K562 (cell line): ENCODE measurements around the gene C16orf95. TPM values are rescaled to one million over a fixed set of nuclear protein-coding genes. Genes with fewer than 3 reads are reported as not detected.
A peak's percentile ranks its signal among the peaks of the same experiment; 100 is the strongest.

Experiments used
- ATAC-seq: fragments of 200-7000 bp; cut with Tn5 transposase; 3 replicates; pipeline ENCODE4 v1.9.1; 2020; ENCODE audit warnings: moderate library complexity
- BruUV-seq: library from RNA; stranded (reverse); fragments of 400-500 nt; replicated peaks from 2 replicates; lab custom pipeline; 2021; lab: Mats Ljungman, UMichigan
- CTCF ChIA-PET: fragments of 300-600 bp; formaldehyde crosslinking; extraction: SDS; loops from one replicate; lab custom pipeline; 2021; ENCODE audit warnings: low intra/inter-chr PET ratio; lab: Yijun Ruan, JAX
- POLR2A ChIA-PET: fragments of 300-600, 350-650 bp; sonication (Branson Sonifier 250); formaldehyde crosslinking; extraction: SDS; loops from one replicate; lab custom pipeline; 2021; ENCODE audit warnings: antibody characterized with exemption, inconsistent platforms; lab: Yijun Ruan, JAX
- DNase-seq, 4 experiments: peaks; one replicate each; pipeline versions ENCODE4 v3.0.0 to v3.0.0-alpha.2; 2011 to 2018; ENCODE audit warnings: low spot score in 3 of 4, mixed read lengths in 3 of 4; ENCODE audit errors: extremely low read depth in 1 of 4
- FAIRE-seq: peaks from 2 replicates; lab custom pipeline; 2011; peaks lifted over from hg19 to GRCh38; lab: Jason Lieb, UNC
- H2AFZ ChIP-seq: 2 replicates; pipeline ENCODE4 v1.6.0; 2011; ENCODE audit warnings: low read depth, low read length, control low read depth, inconsistent platforms
- H3K27ac ChIP-seq: fragments of 200-600 bp; 3 replicates; pipeline ENCODE4 v1.8.0; 2011; ENCODE audit warnings: low read depth, mild to moderate bottlenecking, control low read depth, inconsistent platforms, low read length, moderate library complexity, mixed read lengths; ENCODE audit errors: extremely low read depth
- H3K27me3 ChIP-seq, 2 experiments: fragments of 300-600 bp in 1 of 2; 2 replicates in 1 of 2; 3 replicates in 1 of 2; pipeline versions ENCODE4 v1.6.0 to v1.8.0; 2011; ENCODE audit warnings: inconsistent platforms in 2 of 2, low read length in 2 of 2, mild to moderate bottlenecking in 1 of 2, mixed read lengths in 1 of 2, moderate library complexity in 1 of 2; ENCODE audit not compliant: control insufficient read depth in 2 of 2, insufficient read depth in 2 of 2
- H3K36me3 ChIP-seq: fragments of 300-600 bp; 3 replicates; pipeline ENCODE4 v1.8.0; 2011; ENCODE audit warnings: mild to moderate bottlenecking, low read length, inconsistent platforms; ENCODE audit not compliant: control insufficient read depth, insufficient read depth
- H3K4me1 ChIP-seq, 2 experiments: fragments of 200-600 bp in 1 of 2; replicated peaks in 1 of 2; 2 replicates in 1 of 2; 3 replicates in 1 of 2; pipeline versions ENCODE4 v1.5.1 to v1.8.0; 2011; ENCODE audit warnings: inconsistent platforms in 2 of 2, low read length in 2 of 2, mild to moderate bottlenecking in 1 of 2, mixed read lengths in 1 of 2, moderate library complexity in 1 of 2; ENCODE audit not compliant: control insufficient read depth in 2 of 2, insufficient read depth in 2 of 2
- H3K4me2 ChIP-seq: 2 replicates; pipeline ENCODE4 v1.6.1; 2011; ENCODE audit warnings: low read length, control low read depth, inconsistent platforms, mixed read lengths; ENCODE audit not compliant: insufficient read depth
- H3K4me3 ChIP-seq: fragments of 200-600 bp; sonication (generic), shearing (Covaris generic); 2 replicates; pipeline ENCODE4 v1.5.1; 2016; ENCODE audit warnings: control low read depth, inconsistent platforms
- H3K79me2 ChIP-seq: fragments of 200-600 bp; 3 replicates; pipeline ENCODE4 v1.8.0; 2011; ENCODE audit warnings: low read length, inconsistent platforms; ENCODE audit not compliant: control insufficient read depth, insufficient read depth
- H3K9ac ChIP-seq, 2 experiments: 2 replicates each; pipeline versions ENCODE4 v1.6.0 to v1.6.1; 2011; ENCODE audit warnings: low read depth in 2 of 2, low read length in 2 of 2, control low read depth in 1 of 2, inconsistent platforms in 1 of 2, mild to moderate bottlenecking in 1 of 2, mixed read lengths in 1 of 2; ENCODE audit not compliant: insufficient read depth in 1 of 2
- H3K9me1 ChIP-seq: one replicate; pipeline ENCODE4 v1.6.0; 2011; ENCODE audit warnings: inconsistent platforms, mild to moderate bottlenecking, low read length, moderate library complexity; ENCODE audit not compliant: control insufficient read depth, insufficient read depth
- H3K9me3 ChIP-seq: replicated peaks from 2 replicates; pipeline ENCODE4 v1.5.1; 2011; ENCODE audit warnings: low read depth, low read length, inconsistent platforms; ENCODE audit not compliant: control insufficient read depth, insufficient read depth
- H4K20me1 ChIP-seq: replicated peaks from 2 replicates; pipeline ENCODE4 v1.6.1; 2011; ENCODE audit warnings: low read length, inconsistent platforms, mixed read lengths; ENCODE audit not compliant: control insufficient read depth, insufficient read depth
- C11orf30 ChIP-seq: fragments of 450-650 bp; IDR thresholded peaks from 2 replicates; pipeline ENCODE4 v1.6.1; 2016; ENCODE audit warnings: low read depth, mild to moderate bottlenecking
- CCNT2 ChIP-seq: IDR thresholded peaks from 2 replicates; pipeline ENCODE4 v1.6.1; 2011; ENCODE audit warnings: borderline replicate concordance, low read depth, mild to moderate bottlenecking, moderate library complexity, mixed read lengths, low read length; ENCODE audit not compliant: insufficient read length; ENCODE audit errors: extremely low read depth
- CHD2 ChIP-seq: IDR thresholded peaks from 2 replicates; pipeline ENCODE4 v1.6.1; 2011; ENCODE audit warnings: low read depth, low read length
- CXXC5 ChIP-seq: fragments of 250-450 bp; sonication (Bioruptor Pico); IDR thresholded peaks from 2 replicates; pipeline ENCODE4 v1.8.0; 2022; ENCODE audit warnings: inconsistent platforms, mild to moderate bottlenecking, moderate library complexity
- E2F3 ChIP-seq: fragments of 250-450 bp; sonication (Bioruptor Pico); IDR thresholded peaks from 2 replicates; pipeline ENCODE4 v1.4.0; 2020; ENCODE audit warnings: mild to moderate bottlenecking
- ETV1 ChIP-seq: fragments of 450-650 bp; conservative IDR thresholded peaks from 2 replicates; pipeline ENCODE4 v1.6.1; 2016; ENCODE audit warnings: missing genetic modification characterization, control low read depth, low read depth, missing compliant biosample characterization
- GABPA ChIP-seq: fragments of 200-800 bp; sonication (Bioruptor generic); conservative IDR thresholded peaks from 2 replicates; pipeline ENCODE4 v1.6.1; 2016; ENCODE audit warnings: low read depth, missing genetic modification characterization, missing compliant biosample characterization
- MED1 ChIP-seq: sonication (generic); formaldehyde crosslinking; IDR thresholded peaks from 2 replicates; pipeline ENCODE4 v1.8.1; 2023; ENCODE audit warnings: missing genetic modification reagents, borderline replicate concordance
- MYNN ChIP-seq, 2 experiments: sonication (generic); formaldehyde crosslinking in 1 of 2; IDR thresholded peaks; 2 replicates each; pipeline versions ENCODE4 v1.5.0 to v1.6.1; 2016 to 2020; ENCODE audit warnings: antibody characterized with exemption in 1 of 2, missing genetic modification reagents in 1 of 2
- RB1 ChIP-seq: fragments of 450-650 bp; IDR thresholded peaks from 2 replicates; pipeline ENCODE4 v1.6.1; 2017; ENCODE audit warnings: low read depth, mild to moderate bottlenecking
- SAFB2 ChIP-seq: fragments of 200-400 bp; formaldehyde crosslinking; IDR thresholded peaks from 2 replicates; pipeline ENCODE4 v1.6.1; 2018; ENCODE audit warnings: borderline replicate concordance, low read length, low read depth, moderate library complexity; ENCODE audit not compliant: severe bottlenecking
- SAP30 ChIP-seq: fragments of 200-600 bp; sonication (generic); IDR thresholded peaks from 2 replicates; pipeline ENCODE4 v1.6.1; 2012; ENCODE audit warnings: borderline replicate concordance, low read depth, mild to moderate bottlenecking, moderate library complexity, low read length, control low read depth, inconsistent platforms; ENCODE audit not compliant: insufficient read depth, poor library complexity, severe bottlenecking
- ZNF316 ChIP-seq: fragments of 450-650 bp; IDR thresholded peaks from 2 replicates; pipeline ENCODE4 v1.6.1; 2016
- ZNF707 ChIP-seq: fragments of 250-450 bp; sonication (Bioruptor Pico); conservative IDR thresholded peaks from 2 replicates; pipeline ENCODE4 v1.8.0; 2022; ENCODE audit warnings: inconsistent platforms, mild to moderate bottlenecking, moderate library complexity
- WGBS: fragments of 100-300 bp; shearing (Covaris generic); methylation state at CpG from one replicate; pipeline ENCODE4 v1.1.6; 2016; ENCODE audit warnings: low coverage, mixed read lengths; ENCODE audit not compliant: insufficient coverage; ENCODE audit errors: missing lambda C conversion rate; 5-methylcytosine and 5-hydroxymethylcytosine counted together
- in situ Hi-C: fragments of 300-500 bp; cut with MboI; formaldehyde crosslinking; loops from 4 replicates; pipeline ENCODE4 v1.15.0; 2018; ENCODE audit warnings: inconsistent platforms, mixed read lengths
- intact Hi-C: fragments of 100-400 bp; cut with micrococcal nuclease; formaldehyde crosslinking; loops from 2 replicates; pipeline ENCODE4 v1.14.2; 2022
- polyA plus RNA-seq, 8 experiments: library from polyadenylated mRNA; depleted of rRNA in 4 of 8; stranded (reverse) in 5 of 8; unstranded in 3 of 8; fragments of >200 nt; fragmentation: Nextera tagmentation in 2 of 8; fragmentation: Illumina TruSeq in 1 of 8; extraction: Ambion mirVana in 2 of 8; extraction: Trizol in 1 of 8; gene quantifications; 2 replicates each; pipeline versions ENCODE4 v1.2.1 to v1.2.3, GENCODE V29; 2011 to 2014; ENCODE audit warnings: inconsistent platforms in 1 of 8, missing spikeins in 1 of 8
- total RNA-seq, 7 experiments: library from RNA; depleted of rRNA in 6 of 7; stranded (reverse); fragments of >200 nt in 6 of 7; fragmentation: Illumina TruSeq in 2 of 7; extraction: Trizol in 2 of 7; gene quantifications; 2 replicates each; pipeline versions ENCODE4 v1.2.1 to v1.2.3, GENCODE V29; 2011 to 2021; ENCODE audit warnings: low replicate concordance in 1 of 7
- TF ChIP-seq, protein P1 (sequence below): fragments of 450-650 bp; IDR thresholded peaks from 2 replicates; pipeline ENCODE4 v1.6.1; 2016
- TF ChIP-seq, protein P2 (sequence below): sonication (generic); IDR thresholded peaks from 2 replicates; pipeline ENCODE4 v1.6.1; 2016
- TF ChIP-seq, protein P3 (sequence below): fragments of 200-800 bp; sonication (Bioruptor generic); IDR thresholded peaks from 2 replicates; pipeline ENCODE4 v1.6.1; 2017; ENCODE audit warnings: missing genetic modification characterization, missing compliant biosample characterization

The C16orf95 gene
- total and polyA plus RNA-seq, 9 of the 15 experiments (the other 6 are each of a cell fraction or from before 2014, with no cell fraction given) = 6.5 to 20.5 (median 9.4) TPM

DNA sequence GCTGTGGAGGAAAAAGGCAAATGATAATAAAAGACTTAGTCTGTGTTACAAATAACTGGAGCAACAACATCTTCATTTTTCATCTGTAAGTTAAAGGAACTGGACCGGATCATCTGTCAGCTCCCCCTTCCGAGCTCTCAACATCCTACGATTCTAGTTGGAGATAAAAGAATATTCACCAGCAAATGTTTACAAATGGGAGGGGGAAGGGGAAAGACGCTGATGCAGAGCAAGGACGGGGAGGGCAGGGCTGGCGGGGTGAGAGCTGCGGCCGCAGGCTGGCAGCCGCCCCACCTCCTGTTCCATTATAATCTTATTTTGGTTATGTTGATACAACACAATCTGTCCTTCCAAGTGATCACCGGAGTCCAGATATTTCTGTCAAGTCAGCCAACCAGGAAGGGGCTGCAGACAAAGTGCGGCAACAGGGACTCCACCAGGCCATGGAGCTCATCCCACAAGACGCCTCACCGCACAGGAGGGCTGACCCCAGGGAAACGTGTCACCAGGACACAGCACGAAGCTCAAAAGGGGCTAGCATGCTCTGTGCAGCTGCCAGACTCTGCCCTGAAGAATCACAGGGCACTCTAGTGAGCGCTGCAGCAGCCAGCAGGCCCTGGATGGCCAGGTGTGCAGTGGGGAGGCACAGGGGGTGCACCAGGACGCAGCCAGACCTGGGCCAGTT, 46.7 kb upstream of the C16orf95 start:
- H3K27me3 ChIP-seq = no peaks in the 10 kb centered on the region
- H2AFZ ChIP-seq = no peak overlapping the region
- peaks cover 62% of the 10 kb centered on the region for H3K36me3 ChIP-seq
- H3K9me1 ChIP-seq = peaks cover 2% of the 10 kb centered on the region
- CTCF ChIA-PET = no interaction called here
- H3K4me3 ChIP-seq = no peak overlapping the region
- POLR2A ChIA-PET = interaction anchor here (0.6 to 2.3 kb wide), 12 partner anchors 10 to 189 kb away, joined by 3 to 13 read pairs (median 4); partner anchors contain the start of gene FBXO31
- H3K79me2 ChIP-seq = peaks cover 55% of the 10 kb centered on the region
- peak overlapping the region; percentile 37; the same call in 2 of the 3 replicates for H3K27ac ChIP-seq
- H4K20me1 ChIP-seq = peaks cover 22% of the 10 kb centered on the region
- in situ Hi-C loops = no loop called here
- DNase-seq (peak in 2 of 4 experiments; percentile 47 to 63), ATAC-seq (peak; percentile 81), FAIRE-seq (no peak)
- H3K4me1 ChIP-seq = peaks cover 17% of the 10 kb centered on the region in 2 experiments
- intact Hi-C loops = no loop called here
- H3K9ac ChIP-seq = peak overlapping the region in 1 of 2 experiments; percentile 89; a peak in 2 of 4 replicates
- no peaks in the 10 kb centered on the region for H3K9me3 ChIP-seq
- 26% methylated on average over 17 of the region's 17 CpGs for WGBS
- H3K4me2 ChIP-seq = peak overlapping the region; percentile 39; the same call in 1 of the 2 replicates
- no TSS peak for BruUV-seq
- TF ChIP-seq, protein P1, sequence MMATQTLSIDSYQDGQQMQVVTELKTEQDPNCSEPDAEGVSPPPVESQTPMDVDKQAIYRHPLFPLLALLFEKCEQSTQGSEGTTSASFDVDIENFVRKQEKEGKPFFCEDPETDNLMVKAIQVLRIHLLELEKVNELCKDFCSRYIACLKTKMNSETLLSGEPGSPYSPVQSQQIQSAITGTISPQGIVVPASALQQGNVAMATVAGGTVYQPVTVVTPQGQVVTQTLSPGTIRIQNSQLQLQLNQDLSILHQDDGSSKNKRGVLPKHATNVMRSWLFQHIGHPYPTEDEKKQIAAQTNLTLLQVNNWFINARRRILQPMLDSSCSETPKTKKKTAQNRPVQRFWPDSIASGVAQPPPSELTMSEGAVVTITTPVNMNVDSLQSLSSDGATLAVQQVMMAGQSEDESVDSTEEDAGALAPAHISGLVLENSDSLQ = peak; percentile 60
- TF ChIP-seq CXXC5 (CRISPR knock-in tag) (peak; percentile 29; the same call in 1 of the 2 replicates), ETV1 (tag) (no peak; the same call in 1 of the 2 replicates), ZNF707 (CRISPR knock-in tag) (no peak), ZNF316 (peak; percentile 38; the same call in 1 of the 2 replicates), E2F3 (CRISPR knock-in tag) (no peak), RB1 (0 out of 2 replicates have a peak, but pooled peaks have one; percentile 12), C11orf30 (peak; percentile 22; the same call in 1 of the 2 replicates), SAFB2 (no peak), CHD2 (no peak), MED1 (CRISPR knock-in tag) (no peak), GABPA (no peak), SAP30 (no peak), MYNN (IDR thresholded peaks at IDR 0.05) (no peak), MYNN (CRISPR knock-in tag; IDR thresholded peaks at IDR 0.05) (no peak), CCNT2 (peak; percentile 14)
- TF ChIP-seq, protein P2, sequence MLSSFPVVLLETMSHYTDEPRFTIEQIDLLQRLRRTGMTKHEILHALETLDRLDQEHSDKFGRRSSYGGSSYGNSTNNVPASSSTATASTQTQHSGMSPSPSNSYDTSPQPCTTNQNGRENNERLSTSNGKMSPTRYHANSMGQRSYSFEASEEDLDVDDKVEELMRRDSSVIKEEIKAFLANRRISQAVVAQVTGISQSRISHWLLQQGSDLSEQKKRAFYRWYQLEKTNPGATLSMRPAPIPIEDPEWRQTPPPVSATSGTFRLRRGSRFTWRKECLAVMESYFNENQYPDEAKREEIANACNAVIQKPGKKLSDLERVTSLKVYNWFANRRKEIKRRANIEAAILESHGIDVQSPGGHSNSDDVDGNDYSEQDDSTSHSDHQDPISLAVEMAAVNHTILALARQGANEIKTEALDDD = peak; percentile 59; the same call in 1 of the 2 replicates
- TF ChIP-seq, protein P3, sequence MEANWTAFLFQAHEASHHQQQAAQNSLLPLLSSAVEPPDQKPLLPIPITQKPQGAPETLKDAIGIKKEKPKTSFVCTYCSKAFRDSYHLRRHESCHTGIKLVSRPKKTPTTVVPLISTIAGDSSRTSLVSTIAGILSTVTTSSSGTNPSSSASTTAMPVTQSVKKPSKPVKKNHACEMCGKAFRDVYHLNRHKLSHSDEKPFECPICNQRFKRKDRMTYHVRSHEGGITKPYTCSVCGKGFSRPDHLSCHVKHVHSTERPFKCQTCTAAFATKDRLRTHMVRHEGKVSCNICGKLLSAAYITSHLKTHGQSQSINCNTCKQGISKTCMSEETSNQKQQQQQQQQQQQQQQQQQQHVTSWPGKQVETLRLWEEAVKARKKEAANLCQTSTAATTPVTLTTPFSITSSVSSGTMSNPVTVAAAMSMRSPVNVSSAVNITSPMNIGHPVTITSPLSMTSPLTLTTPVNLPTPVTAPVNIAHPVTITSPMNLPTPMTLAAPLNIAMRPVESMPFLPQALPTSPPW (CRISPR knock-in tag) = peak; percentile 83
